ENCODE measurements around the gene NSL1. TPM values are rescaled to one million over a fixed set of nuclear protein-coding genes. Genes with fewer than 3 reads are reported as not detected.

Gene NSL1
- total RNA-seq, 4 donors from 2014 or later, result 28.8 to 44.7 (median 32.6) TPM

- Histone ChIP-seq H3K36me3 (peaks cover 0 to 5% (median 0%) of the 10 kb centered on the region in 3 donors), H3K4me1 (no peaks in the 10 kb centered on the region), H3K27ac (no peak overlapping the region), H3K27me3 (no peaks in the 10 kb centered on the region), H3K4me3 (no peak overlapping the region), H3K9me3 (peaks cover 0 to 14% (median 0%) of the 10 kb centered on the region in 4 donors)
- TF ChIP-seq POLR2A (IDR thresholded peaks at IDR 0.05) (no peak), CTCF (IDR thresholded peaks at IDR 0.05) (no peak), EP300 (IDR thresholded peaks at IDR 0.05) (no peak)
- DNase-seq (ENCODE audit: low spot score in 2 of 2), result no peak
- 94 to 96% methylated on average over 4 of the region's 4 CpGs for WGBS, 2 donors
These were observed 35.7 kb upstream of the NSL1 start for GRCh38 chr1:212827171-212827776.

- no peak for DNase-seq (ENCODE audit: low spot score in 2 of 2)
- Histone ChIP-seq H3K36me3 (peaks cover 0 to 5% (median 0%) of the 10 kb centered on the region in 3 donors), H3K27me3 (no peaks in the 10 kb centered on the region), H3K9me3 (peaks cover 0 to 14% (median 0%) of the 10 kb centered on the region in 4 donors), H3K4me1 (no peaks in the 10 kb centered on the region), H3K4me3 (no peak overlapping the region), H3K27ac (no peak overlapping the region)
- WGBS, 2 donors, result 93 to 94% methylated on average over 6 of the region's 6 CpGs
- TF ChIP-seq CTCF (IDR thresholded peaks at IDR 0.05), result no peak
- TF ChIP-seq EP300 (IDR thresholded peaks at IDR 0.05), result no peak
- no peak for TF ChIP-seq POLR2A (IDR thresholded peaks at IDR 0.05)
These were observed 34.3 kb upstream of the NSL1 start for GRCh38 chr1:212825798-212826452.

- Histone ChIP-seq H3K4me1 (peaks cover 0 to 4% (median 2%) of the 10 kb centered on the region in 4 donors), H3K4me3 (no peak overlapping the region), H3K36me3 (peaks cover 0 to 5% (median 0%) of the 10 kb centered on the region in 3 donors), H3K9me3 (peaks cover 0 to 14% (median 0%) of the 10 kb centered on the region in 4 donors), H3K27me3 (no peaks in the 10 kb centered on the region), H3K27ac (no peak overlapping the region)
- DNase-seq (ENCODE audit: low spot score in 2 of 2), result no peak
- TF ChIP-seq POLR2A (IDR thresholded peaks at IDR 0.05), result no peak
- no peak for TF ChIP-seq EP300 (IDR thresholded peaks at IDR 0.05)
- TF ChIP-seq CTCF (IDR thresholded peaks at IDR 0.05), result no peak
- WGBS, 2 donors, result 94 to 95% methylated on average over 16 of the region's 16 CpGs
These were observed 32.6 kb upstream of the NSL1 start for GRCh38 chr1:212824201-212824600.

- Histone ChIP-seq H3K36me3 (peaks cover 0 to 5% (median 0%) of the 10 kb centered on the region in 3 donors), H3K4me1 (peaks cover 0 to 4% (median 2%) of the 10 kb centered on the region in 4 donors), H3K9me3 (peaks cover 0 to 14% (median 0%) of the 10 kb centered on the region in 4 donors), H3K27me3 (no peaks in the 10 kb centered on the region), H3K27ac (no peak overlapping the region), H3K4me3 (no peak overlapping the region)
- DNase-seq (ENCODE audit: low spot score in 2 of 2), result no peak
- WGBS, 2 donors, result 75 to 85% methylated on average over 3 of the region's 3 CpGs
- TF ChIP-seq CTCF (IDR thresholded peaks at IDR 0.05) (no peak), POLR2A (IDR thresholded peaks at IDR 0.05) (no peak), EP300 (IDR thresholded peaks at IDR 0.05) (no peak)
These were observed 31.4 kb upstream of the NSL1 start for GRCh38 chr1:212822956-212823355.

GRCh38 chr1:212820969-212821368 is 29.4 kb upstream of the NSL1 start:
- H3K27ac ChIP-seq, result no peak overlapping the region
- H3K4me1 ChIP-seq, result peaks cover 0 to 4% (median 2%) of the 10 kb centered on the region in 4 donors
- peaks cover 0 to 5% (median 0%) of the 10 kb centered on the region in 3 donors for H3K36me3 ChIP-seq
- H3K27me3 ChIP-seq, result no peaks in the 10 kb centered on the region
- H3K4me3 ChIP-seq, result no peak overlapping the region
- peaks cover 0 to 9% (median 0%) of the 10 kb centered on the region in 4 donors for H3K9me3 ChIP-seq
- no peak for DNase-seq (ENCODE audit: low spot score in 2 of 2)
- WGBS, 2 donors, result 76 to 81% methylated on average over 2 of the region's 2 CpGs
- TF ChIP-seq EP300 (IDR thresholded peaks at IDR 0.05) (no peak), CTCF (IDR thresholded peaks at IDR 0.05) (no peak), POLR2A (IDR thresholded peaks at IDR 0.05) (no peak)

Data from tibial nerve (tissue), 4 donors.